HG03571 (cell line): ENCODE measurements around the gene CDC20B.
"Not testable (repeated sequence)": the region's sequence is repeated elsewhere in the genome, so short reads cannot be mapped to it uniquely, and the experiment has no call there.

Source experiments
- ATAC-seq: cut with Tn5 transposase; IDR thresholded peaks from one replicate; pipeline ENCODE4 v1.9.1; 2021; ENCODE audit not compliant: unreplicated experiment

CDC20B gene

GRCh38 chr5:55160493-55161209 lies 12.3 kb downstream of the CDC20B start:
- ATAC-seq, result no peak

GRCh38 chr5:55159763-55160492 lies 13.0 kb downstream of the CDC20B start, which contains the start of gene GPX8:
GPX8 (plus strand) TSS chr5:55160171; CDS start chr5:55160193, 22 bp downstream.
- no peak for ATAC-seq

- no peak for ATAC-seq
Measured at GRCh38 chr5:55154873-55155272, 18.1 kb downstream of the CDC20B start.

- ATAC-seq, result no peak
Measured at GRCh38 chr5:55151923-55152842, 20.8 kb downstream of the CDC20B start.

GRCh38 chr5:55149308-55149795 lies 23.6 kb downstream of the CDC20B start:
- ATAC-seq, result no peak

- peak; percentile 82 for ATAC-seq
Measured at GRCh38 chr5:55146543-55147151, 26.3 kb downstream of the CDC20B start.

- no peak for ATAC-seq
Measured at GRCh38 chr5:55146080-55146479, 26.9 kb downstream of the CDC20B start.

GRCh38 chr5:55143624-55144023 lies 29.4 kb downstream of the CDC20B start:
- ATAC-seq, result no peak

GRCh38 chr5:55141945-55142690 lies 30.9 kb downstream of the CDC20B start:
- ATAC-seq, result no peak

- no peak for ATAC-seq
Measured at GRCh38 chr5:55140908-55141665, 31.9 kb downstream of the CDC20B start.

GRCh38 chr5:55136521-55136920 lies 36.5 kb downstream of the CDC20B start:
- ATAC-seq, result no peak

- ATAC-seq, result no peak
Measured at GRCh38 chr5:55134053-55134722, 38.8 kb downstream of the CDC20B start.

GRCh38 chr5:55123365-55123764 lies 49.6 kb downstream of the CDC20B start:
- ATAC-seq, result no peak

GRCh38 chr5:55114061-55114460 lies 58.9 kb downstream of the CDC20B start:
- no peak for ATAC-seq

- ATAC-seq, result no peak
Measured at GRCh38 chr5:55113327-55113726, 59.6 kb downstream of the CDC20B start.

GRCh38 chr5:55110217-55110616 lies 62.8 kb downstream of the CDC20B start:
- ATAC-seq, result no peak

- no peak for ATAC-seq
Measured at GRCh38 chr5:55108661-55109060, 64.3 kb downstream of the CDC20B start.

- not testable (repeated sequence) for ATAC-seq
Measured at GRCh38 chr5:55105976-55106375, 67.0 kb downstream of the CDC20B start.
